GM23248 (cell line): ENCODE results near the gene NUDT22.

Source experiments
- EZH2 ChIP-seq: fragments of 200-600 bp; sonication (generic); IDR thresholded peaks from 2 replicates; pipeline ENCODE4 v1.6.1; 2018; ENCODE audit warnings: antibody characterized with exemption, mild to moderate bottlenecking; ENCODE audit not compliant: insufficient read depth, poor library complexity, severe bottlenecking
- EZH2phosphoT487 ChIP-seq: fragments of 200-600 bp; sonication (generic); IDR thresholded peaks from 2 replicates; pipeline ENCODE4 v1.6.1; 2018; ENCODE audit warnings: antibody characterized with exemption, moderate library complexity, mild to moderate bottlenecking, low read depth; ENCODE audit not compliant: insufficient read depth

DNA sequence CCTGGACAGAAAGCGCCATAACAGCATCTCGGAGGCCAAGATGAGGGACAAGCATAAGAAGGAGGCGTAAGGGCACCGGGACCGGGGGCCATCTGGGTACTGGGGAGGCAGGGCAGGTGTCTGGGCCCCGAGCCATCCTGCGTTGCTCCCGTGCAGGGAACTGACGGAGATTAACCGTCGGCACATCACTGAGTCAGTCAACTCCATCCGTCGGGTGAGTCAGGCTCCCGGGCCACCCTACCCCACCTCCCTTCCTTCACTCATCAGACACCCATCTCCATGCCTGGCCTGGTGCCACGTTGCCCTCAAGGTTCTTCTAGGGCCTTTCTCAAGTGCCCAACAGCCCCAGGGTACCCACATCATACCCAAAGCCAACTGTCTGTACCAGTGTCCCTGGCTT lies 40.3 kb downstream of the NUDT22 start:
- TF ChIP-seq EZH2phosphoT487 (no peak), EZH2 (no peak)
